Vagina (tissue), 2 donors: ENCODE data around the gene CRY2. TPM values are rescaled to one million over a fixed set of nuclear protein-coding genes. Genes with fewer than 3 reads are reported as not detected.

ENCODE experiments used
- DNase-seq, 2 donors: peaks; one replicate each; pipeline ENCODE4 v3.0.0-alpha.2; 2017; ENCODE audit errors: extremely low spot score in 2 of 2
- H3K27ac ChIP-seq: fragments of 200-600 bp; sonication (generic); one replicate; pipeline ENCODE4 v1.5.1; 2019
- H3K27me3 ChIP-seq: fragments of 200-600 bp; sonication (generic); one replicate; pipeline ENCODE4 v1.5.1; 2019
- H3K36me3 ChIP-seq, 2 donors: fragments of 200-600 bp; sonication (generic); one replicate each; pipeline ENCODE4 v1.5.1; 2017 to 2019
- H3K4me1 ChIP-seq: fragments of 200-600 bp; sonication (generic); one replicate; pipeline ENCODE4 v1.5.1; 2019
- H3K4me3 ChIP-seq, 2 donors: fragments of 200-600 bp; sonication (generic); 1 replicate in 1 of 2; 2 replicates in 1 of 2; pipeline ENCODE4 v1.5.1; 2016 to 2019
- H3K9me3 ChIP-seq: fragments of 200-600 bp; sonication (generic); one replicate; pipeline ENCODE4 v1.5.1; 2019
- CTCF ChIP-seq, 3 experiments: fragments of 450-650 bp in 2 of 3; fragments of 200-600 bp in 1 of 3; sonication (generic) in 1 of 3; IDR thresholded peaks; one replicate each; pipeline ENCODE4 v1.5.1; 2017 to 2019; ENCODE audit warnings: antibody characterized with exemption in 3 of 3, mild to moderate bottlenecking in 2 of 3, moderate library complexity in 2 of 3
- POLR2A ChIP-seq, 2 donors: fragments of 450-650 bp; IDR thresholded peaks; one replicate each; pipeline ENCODE4 v1.6.1; 2017; ENCODE audit warnings: antibody characterized with exemption in 2 of 2, mild to moderate bottlenecking in 2 of 2, moderate library complexity in 2 of 2
- POLR2AphosphoS5 ChIP-seq, 2 donors: sonication (generic); formaldehyde crosslinking; IDR thresholded peaks; one replicate each; pipeline ENCODE4 v1.9.0; 2017; ENCODE audit warnings: antibody characterized with exemption in 2 of 2, mild to moderate bottlenecking in 2 of 2, low read depth in 1 of 2; ENCODE audit not compliant: insufficient read depth in 1 of 2
- intact Hi-C: fragments of 100-400 bp; cut with DNase I; formaldehyde crosslinking; loops from one replicate; pipeline ENCODE4 v1.15.1; 2023
- total RNA-seq: library from RNA; depleted of rRNA; stranded (reverse); fragments of >200 nt; gene quantifications from one replicate; pipeline ENCODE4 v1.2.3, GENCODE V29; 2016

Gene CRY2
- total RNA-seq, 1 donor from 2014 or later: 54.3 TPM

GRCh38 chr11:45856044-45856468 is 8.8 kb downstream of the CRY2 start:
- Histone ChIP-seq H3K27me3 (no peaks in the 10 kb centered on the region), H3K27ac (peak overlapping the region; percentile 56), H3K9me3 (no peaks in the 10 kb centered on the region), H3K4me1 (peaks cover 90% of the 10 kb centered on the region), H3K36me3 (peaks cover 0 to 28% of the 10 kb centered on the region in 2 donors), H3K4me3 (no peak overlapping the region)
- intact Hi-C loops: no loop called here
- no peak for TF ChIP-seq POLR2AphosphoS5 (IDR thresholded peaks at IDR 0.05; ENCODE audit: insufficient read depth in 1 of 2, low read depth in 1 of 2)
- TF ChIP-seq POLR2A (IDR thresholded peaks at IDR 0.05): no peak
- no peak for TF ChIP-seq CTCF (IDR thresholded peaks at IDR 0.05)
- DNase-seq: no peak

DNA sequence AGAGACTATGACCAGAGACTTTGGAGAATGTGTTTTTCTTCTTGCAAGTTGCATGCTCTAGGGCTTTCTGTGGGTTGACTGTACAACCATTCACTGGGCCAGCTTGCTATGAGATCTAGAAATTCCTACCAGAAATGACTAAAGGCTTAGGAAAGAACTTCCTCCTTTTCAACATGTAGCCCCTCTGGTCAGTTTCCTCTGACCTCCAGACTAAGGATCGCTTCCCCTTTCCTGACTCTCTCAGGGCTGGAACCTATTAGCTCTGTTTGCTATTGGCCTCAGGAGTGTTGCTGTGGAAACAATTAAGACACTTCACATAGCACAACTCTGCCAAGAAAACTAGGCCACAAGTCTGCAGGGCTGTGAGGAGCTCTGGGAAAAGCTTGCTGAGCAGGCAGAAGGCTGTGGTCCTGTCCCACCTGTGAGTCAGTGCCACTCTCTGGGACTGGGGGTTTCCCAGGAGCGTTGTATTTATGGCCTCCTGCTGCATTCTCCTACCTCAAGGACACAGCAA is 10.7 kb downstream of the CRY2 start:
- Histone ChIP-seq H3K4me3 (no peak overlapping the region), H3K36me3 (peaks cover 0 to 48% of the 10 kb centered on the region in 2 donors)
- DNase-seq: no peak

DNA sequence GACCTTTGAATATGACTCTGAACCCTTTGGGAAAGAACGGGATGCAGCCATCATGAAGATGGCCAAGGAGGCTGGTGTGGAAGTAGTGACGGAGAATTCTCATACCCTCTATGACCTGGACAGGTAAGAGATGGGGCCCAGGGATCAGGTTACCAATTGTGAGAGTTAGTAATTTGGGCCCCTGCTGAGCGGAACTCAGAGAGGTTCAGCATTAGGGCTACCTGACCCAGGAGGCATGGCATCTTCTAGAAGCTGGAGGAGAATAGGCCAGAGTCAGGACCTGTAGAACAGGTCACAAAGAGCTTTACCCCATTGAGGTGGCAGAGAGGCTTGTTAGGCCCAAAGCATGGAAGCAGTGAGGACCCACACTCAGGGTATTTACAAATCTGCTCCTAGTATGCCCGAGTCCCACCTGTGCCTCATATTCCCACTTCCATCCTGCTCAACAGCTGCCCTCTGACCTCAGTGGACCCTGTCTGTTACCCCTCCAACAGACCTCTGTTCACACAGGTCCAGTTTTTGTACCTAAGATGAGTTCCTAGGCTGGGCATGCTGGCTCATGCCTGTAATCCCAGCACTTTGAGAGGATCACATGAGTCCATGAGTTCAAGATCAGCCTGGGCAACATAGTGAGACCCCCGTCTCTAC is 11.6 kb downstream of the CRY2 start:
- H3K36me3 ChIP-seq: peaks cover 0 to 56% of the 10 kb centered on the region in 2 donors
- no peak overlapping the region for H3K4me3 ChIP-seq
- no peaks in the 10 kb centered on the region for H3K9me3 ChIP-seq
- peak overlapping the region; percentile 87 for H3K27ac ChIP-seq
- H3K4me1 ChIP-seq: peaks cover 67% of the 10 kb centered on the region
- H3K27me3 ChIP-seq: no peaks in the 10 kb centered on the region
- DNase-seq: no peak
- no peak for TF ChIP-seq POLR2AphosphoS5 (IDR thresholded peaks at IDR 0.05; ENCODE audit: insufficient read depth in 1 of 2, low read depth in 1 of 2)
- TF ChIP-seq CTCF (IDR thresholded peaks at IDR 0.05): no peak
- no peak for TF ChIP-seq POLR2A (IDR thresholded peaks at IDR 0.05)
- intact Hi-C loops: no loop called here

More for the DNA sequence above, 10.7 kb downstream of the CRY2 start:
- Histone ChIP-seq H3K27me3 (no peaks in the 10 kb centered on the region), H3K4me1 (peaks cover 73% of the 10 kb centered on the region), H3K27ac (peak overlapping the region; percentile 87), H3K9me3 (no peaks in the 10 kb centered on the region)
- intact Hi-C loops: no loop called here
- TF ChIP-seq POLR2A (IDR thresholded peaks at IDR 0.05) (no peak), CTCF (IDR thresholded peaks at IDR 0.05) (no peak), POLR2AphosphoS5 (IDR thresholded peaks at IDR 0.05; ENCODE audit: insufficient read depth in 1 of 2, low read depth in 1 of 2) (no peak)

DNA sequence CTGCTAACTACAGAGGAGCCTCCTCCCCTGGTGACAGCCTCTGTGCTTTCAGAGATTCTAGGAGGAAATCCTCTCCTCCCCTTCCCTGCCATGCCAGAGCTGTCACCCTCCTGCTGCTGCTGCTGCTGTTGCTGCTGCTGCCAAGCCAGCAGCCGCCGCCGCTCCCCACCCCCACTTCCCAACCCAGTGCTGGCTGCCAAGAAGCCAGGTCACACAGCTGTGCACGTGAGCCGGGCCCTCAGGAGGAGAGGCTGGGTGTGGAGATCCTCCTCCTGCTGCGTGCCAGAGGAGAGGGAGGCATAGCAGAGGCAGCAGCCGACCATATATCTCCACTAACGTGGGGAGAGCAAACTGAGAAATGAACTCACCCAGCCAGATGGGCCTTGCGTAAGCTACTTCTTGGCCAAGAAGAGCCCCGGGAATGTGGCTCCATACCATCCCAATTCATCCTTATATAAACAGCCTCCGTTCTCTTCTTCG is 12.4 kb downstream of the CRY2 start:
- Histone ChIP-seq H3K36me3 (peaks cover 0 to 65% of the 10 kb centered on the region in 2 donors), H3K27me3 (no peaks in the 10 kb centered on the region), H3K4me3 (no peak overlapping the region), H3K9me3 (no peaks in the 10 kb centered on the region), H3K27ac (peak overlapping the region; percentile 87), H3K4me1 (peaks cover 59% of the 10 kb centered on the region)
- intact Hi-C loops: no loop called here
- TF ChIP-seq CTCF (IDR thresholded peaks at IDR 0.05): no peak
- TF ChIP-seq POLR2AphosphoS5 (IDR thresholded peaks at IDR 0.05; ENCODE audit: insufficient read depth in 1 of 2, low read depth in 1 of 2): peak; percentile 95 to 98
- DNase-seq: peak in 1 of 2 donors; percentile 97

DNA sequence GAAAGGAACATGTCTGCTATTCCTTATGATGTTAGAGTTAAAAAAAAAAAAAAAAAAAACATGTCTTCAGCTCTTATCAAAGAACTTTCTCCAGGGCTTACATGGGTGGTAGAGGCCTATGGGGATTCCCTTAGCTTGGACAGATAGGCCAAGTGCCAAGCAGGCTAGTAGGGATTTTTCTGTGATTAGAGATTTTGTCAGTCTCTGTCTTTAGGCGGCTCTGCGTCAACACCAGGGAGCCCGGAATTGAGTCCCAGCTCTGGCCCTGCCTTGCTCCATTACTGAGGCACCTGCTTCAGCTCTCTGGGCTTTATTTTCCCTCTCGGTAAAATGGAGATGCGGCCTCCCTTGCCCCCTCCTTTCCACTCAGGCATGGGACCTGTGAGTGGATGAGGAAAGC is 13.1 kb downstream of the CRY2 start:
- intact Hi-C loops: no loop called here
- H3K9me3 ChIP-seq: no peaks in the 10 kb centered on the region
- peaks cover 52% of the 10 kb centered on the region for H3K4me1 ChIP-seq
- H3K27ac ChIP-seq: peak overlapping the region; percentile 87
- no peak overlapping the region for H3K4me3 ChIP-seq
- H3K36me3 ChIP-seq: peaks cover 0 to 68% of the 10 kb centered on the region in 2 donors
- DNase-seq: no peak
- TF ChIP-seq POLR2A (IDR thresholded peaks at IDR 0.05) (no peak), POLR2AphosphoS5 (IDR thresholded peaks at IDR 0.05; ENCODE audit: insufficient read depth in 1 of 2, low read depth in 1 of 2) (no peak), CTCF (IDR thresholded peaks at IDR 0.05) (no peak)
- no peaks in the 10 kb centered on the region for H3K27me3 ChIP-seq
